Measurements from ENCODE around the gene ABHD17A.

DNA sequence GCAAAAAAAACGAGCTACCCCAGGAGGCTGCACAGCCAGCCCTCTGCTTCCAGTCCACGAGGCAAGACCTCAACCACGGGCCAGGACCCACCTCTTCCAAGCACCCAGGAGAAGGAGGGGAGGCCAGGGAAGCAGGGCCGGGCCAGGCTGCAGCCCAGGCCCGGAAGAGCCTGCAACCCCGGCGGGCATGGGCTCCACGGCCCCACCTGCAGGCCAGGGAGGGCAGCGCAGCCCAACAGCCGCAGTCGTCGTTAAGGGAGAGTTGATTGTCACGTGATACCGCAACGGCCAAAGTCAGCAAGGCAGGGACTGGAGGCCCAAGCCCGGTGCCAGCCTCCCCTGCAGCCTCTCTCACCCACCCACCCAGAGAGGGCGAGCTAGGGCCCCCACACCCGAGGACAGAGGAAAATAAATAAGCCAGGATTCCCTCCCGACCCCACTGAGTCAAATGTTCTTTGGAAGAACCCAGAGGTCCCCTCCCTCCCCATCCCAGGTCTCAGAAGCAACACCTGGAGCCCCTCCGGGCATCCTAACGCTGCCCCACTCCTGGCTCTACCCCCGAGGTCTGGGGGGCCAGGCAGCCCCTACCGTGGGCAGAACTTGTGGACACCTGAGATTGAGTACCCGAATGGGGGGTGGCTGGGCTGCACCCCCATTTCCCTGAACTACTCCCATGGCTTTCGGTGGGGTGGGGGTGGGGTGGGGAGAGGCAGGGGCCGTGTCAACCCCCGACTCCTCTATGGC, 31.8 kb downstream of the ABHD17A start:
- TF ChIP-seq, protein P1, sequence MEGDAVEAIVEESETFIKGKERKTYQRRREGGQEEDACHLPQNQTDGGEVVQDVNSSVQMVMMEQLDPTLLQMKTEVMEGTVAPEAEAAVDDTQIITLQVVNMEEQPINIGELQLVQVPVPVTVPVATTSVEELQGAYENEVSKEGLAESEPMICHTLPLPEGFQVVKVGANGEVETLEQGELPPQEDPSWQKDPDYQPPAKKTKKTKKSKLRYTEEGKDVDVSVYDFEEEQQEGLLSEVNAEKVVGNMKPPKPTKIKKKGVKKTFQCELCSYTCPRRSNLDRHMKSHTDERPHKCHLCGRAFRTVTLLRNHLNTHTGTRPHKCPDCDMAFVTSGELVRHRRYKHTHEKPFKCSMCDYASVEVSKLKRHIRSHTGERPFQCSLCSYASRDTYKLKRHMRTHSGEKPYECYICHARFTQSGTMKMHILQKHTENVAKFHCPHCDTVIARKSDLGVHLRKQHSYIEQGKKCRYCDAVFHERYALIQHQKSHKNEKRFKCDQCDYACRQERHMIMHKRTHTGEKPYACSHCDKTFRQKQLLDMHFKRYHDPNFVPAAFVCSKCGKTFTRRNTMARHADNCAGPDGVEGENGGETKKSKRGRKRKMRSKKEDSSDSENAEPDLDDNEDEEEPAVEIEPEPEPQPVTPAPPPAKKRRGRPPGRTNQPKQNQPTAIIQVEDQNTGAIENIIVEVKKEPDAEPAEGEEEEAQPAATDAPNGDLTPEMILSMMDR (IDR thresholded peaks at IDR 0.05) = peak; percentile 58 to 75 (median 68)
- no peak for TF ChIP-seq POLR2A (IDR thresholded peaks at IDR 0.05)

All from uterus (tissue), 2 donors.